ENCODE data around the gene SERPINA6.

DNA sequence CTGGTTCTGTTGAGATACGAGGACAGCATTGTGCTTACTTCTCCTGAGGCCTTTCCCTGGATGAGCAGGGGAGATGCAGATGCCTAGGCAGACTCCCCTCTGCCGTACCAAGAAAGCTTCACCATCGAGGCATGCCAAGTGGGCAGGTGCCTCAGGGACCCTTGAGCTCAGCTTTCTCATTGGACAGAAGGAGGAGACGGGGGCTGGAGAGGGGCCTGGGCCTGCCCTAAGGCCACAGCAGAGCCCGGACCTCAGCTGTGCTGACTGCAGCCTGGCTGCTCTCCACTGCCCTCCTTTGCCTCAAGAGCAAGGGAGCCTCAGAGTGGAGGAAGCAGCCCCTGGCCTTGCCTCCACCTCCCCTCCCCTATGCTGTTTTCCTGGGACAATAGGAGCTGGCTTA lies 41.8 kb upstream of the SERPINA6 start:
- TF ChIP-seq, protein P1, sequence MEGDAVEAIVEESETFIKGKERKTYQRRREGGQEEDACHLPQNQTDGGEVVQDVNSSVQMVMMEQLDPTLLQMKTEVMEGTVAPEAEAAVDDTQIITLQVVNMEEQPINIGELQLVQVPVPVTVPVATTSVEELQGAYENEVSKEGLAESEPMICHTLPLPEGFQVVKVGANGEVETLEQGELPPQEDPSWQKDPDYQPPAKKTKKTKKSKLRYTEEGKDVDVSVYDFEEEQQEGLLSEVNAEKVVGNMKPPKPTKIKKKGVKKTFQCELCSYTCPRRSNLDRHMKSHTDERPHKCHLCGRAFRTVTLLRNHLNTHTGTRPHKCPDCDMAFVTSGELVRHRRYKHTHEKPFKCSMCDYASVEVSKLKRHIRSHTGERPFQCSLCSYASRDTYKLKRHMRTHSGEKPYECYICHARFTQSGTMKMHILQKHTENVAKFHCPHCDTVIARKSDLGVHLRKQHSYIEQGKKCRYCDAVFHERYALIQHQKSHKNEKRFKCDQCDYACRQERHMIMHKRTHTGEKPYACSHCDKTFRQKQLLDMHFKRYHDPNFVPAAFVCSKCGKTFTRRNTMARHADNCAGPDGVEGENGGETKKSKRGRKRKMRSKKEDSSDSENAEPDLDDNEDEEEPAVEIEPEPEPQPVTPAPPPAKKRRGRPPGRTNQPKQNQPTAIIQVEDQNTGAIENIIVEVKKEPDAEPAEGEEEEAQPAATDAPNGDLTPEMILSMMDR (IDR thresholded peaks at IDR 0.05) = no peak
- TF ChIP-seq POLR2A (IDR thresholded peaks at IDR 0.05) (no peak), POLR2AphosphoS5 (IDR thresholded peaks at IDR 0.05) (no peak)
